ENCODE measurements around the gene ARHGAP42.
"Not testable (repeated sequence)": the region's sequence is repeated elsewhere in the genome, so short reads cannot be mapped to it uniquely, and the experiment has no call there.

Gene ARHGAP42

DNA sequence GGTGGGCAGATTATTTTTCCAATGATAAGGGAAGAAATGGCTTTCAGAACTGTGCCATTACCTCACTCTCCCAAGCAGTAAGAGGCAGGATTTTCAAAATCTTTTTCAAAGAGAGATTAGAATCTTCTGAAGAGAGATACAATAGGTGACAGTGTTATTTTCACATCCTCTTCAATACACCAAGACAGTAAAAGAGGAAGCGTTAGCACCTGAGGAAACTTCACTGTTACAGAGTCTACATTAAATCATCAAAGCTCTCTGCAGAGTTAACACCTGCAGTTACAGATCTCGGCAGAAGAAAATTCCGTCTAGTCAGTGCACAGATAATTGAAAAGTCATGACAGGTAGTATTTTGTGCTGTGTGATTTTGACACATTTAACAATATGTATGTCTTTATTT lies 297.6 kb downstream of the ARHGAP42 start:
- no peak for DNase-seq

DNA sequence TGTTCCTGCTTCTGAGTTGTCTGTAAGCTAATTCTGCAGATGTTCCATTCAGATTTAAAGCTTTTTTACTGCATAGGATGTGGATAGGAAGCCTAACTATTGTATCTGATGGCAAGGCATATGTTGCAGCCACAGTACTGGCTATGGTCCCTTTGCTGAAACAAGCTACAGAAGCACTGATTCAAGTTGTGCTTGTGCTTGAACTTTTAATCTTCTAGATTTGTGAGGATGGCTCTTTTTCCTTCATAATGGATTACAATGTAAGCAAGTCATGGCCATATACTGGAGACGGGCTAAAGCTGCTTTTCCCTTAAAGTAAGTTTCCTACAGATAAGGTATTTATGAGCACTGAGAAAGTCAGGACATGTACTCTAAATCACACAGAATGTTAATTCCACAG lies 303.8 kb downstream of the ARHGAP42 start:
- no peak for DNase-seq

DNA sequence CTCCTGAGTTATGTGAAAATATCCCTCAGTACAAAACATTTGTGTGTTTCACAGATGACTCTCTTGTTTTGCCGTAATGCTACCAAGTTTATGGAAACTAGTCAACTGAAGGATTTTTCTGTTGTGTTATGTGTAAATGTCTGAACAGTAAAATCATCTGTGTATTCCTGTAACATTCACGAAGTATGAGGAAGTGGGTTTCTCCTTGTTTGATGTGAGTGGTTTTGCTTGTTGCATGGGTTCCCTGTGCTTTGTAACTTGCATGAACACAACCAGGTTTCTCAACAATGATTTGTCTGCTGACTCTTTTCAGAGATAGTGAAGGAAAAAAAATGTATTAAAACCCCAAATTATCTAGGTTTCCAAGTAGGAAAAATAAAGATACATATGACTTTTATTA lies 304.5 kb downstream of the ARHGAP42 start:
- no peak for DNase-seq

DNA sequence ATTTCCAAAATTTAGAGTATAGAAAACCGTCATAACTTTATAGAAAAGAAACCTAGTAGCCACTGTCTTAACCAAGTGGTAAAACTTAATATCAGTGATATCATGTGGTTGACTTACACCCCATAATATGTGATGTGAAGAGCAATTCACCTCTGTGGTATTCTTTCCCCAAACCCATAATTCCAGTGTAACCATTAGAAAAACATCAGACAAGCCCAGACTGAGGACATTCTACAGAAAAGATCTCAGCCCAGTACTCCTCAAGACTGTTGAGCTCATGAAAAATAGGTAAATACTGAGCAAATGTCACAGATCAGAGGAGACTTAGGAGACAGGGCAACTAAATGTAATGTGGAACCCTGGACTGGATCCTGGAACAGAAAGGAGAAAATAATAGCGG lies 307.9 kb downstream of the ARHGAP42 start:
- DNase-seq, result no peak

DNA sequence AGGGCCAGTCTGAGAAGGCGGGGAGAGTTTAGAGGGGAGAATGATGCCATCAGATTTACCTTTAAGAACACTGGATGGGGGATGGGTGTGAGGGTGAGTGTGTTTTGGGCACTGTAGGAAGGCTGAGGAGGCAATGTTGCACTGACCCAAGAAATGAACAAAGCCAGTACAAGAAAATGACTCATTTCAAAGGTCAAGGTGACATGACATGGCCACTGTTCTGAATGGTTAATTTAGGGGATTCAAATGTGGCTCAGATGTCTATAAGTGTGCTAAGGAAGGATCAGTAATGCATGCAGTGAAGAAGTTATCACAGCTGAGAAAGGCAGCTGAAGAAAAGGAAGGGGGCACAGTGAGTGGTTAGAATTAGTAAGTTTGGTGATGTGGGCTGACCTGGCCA lies 312.7 kb downstream of the ARHGAP42 start:
- DNase-seq, result no peak

DNA sequence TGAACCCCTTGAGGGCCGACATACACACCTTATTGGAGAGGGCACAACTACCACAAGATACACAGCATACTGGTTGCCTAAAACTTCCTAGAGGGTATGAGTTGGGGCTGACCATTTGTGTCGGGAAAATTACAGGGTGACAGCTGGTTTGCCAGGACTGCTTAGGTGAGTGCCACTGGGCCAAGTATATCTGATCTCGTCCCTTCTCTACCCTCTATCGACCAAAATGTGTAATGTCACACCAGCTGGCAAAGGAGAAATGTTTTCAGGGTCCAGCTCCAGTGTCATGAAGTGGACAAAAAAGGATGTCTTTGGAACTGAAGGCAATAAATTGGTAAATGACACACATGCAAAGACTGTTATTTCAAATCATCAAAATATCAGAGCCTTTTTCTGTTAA lies 316.4 kb downstream of the ARHGAP42 start:
- no peak for DNase-seq

DNA sequence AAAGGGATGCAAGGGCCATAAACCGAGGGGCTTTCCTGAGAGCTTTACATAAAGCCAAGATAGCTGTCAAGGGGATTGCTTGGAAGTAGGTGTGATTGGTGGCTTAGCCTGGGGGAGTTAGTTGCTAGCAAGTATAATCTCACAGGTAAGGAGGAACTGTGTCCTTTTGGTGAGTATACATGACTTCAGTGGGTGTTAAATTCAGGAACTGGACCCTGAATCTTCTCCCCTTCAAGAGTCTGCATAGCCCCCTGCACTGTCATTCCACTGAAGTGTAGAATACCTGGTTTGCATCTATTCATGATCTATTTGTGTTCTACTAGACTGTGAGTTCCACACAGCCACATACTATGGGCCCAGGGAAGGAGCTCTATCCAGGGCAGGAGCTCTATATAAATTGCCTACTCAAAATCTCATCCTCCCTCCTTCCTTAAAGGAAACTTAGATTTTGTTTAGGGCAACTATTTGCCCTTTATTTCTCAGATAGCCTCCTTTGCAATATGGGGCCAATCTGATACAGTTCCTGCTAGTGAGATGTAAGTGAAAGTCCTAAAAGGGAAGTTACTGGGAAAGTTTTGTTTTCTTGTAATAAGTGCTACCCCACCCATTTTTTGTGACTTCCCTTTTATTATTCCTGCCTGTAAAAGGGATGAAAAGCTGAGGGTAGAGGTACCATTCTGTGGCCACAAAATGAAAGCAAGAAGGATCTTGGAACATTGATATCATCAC lies 322.0 kb downstream of the ARHGAP42 start:
- DNase-seq, result no peak

DNA sequence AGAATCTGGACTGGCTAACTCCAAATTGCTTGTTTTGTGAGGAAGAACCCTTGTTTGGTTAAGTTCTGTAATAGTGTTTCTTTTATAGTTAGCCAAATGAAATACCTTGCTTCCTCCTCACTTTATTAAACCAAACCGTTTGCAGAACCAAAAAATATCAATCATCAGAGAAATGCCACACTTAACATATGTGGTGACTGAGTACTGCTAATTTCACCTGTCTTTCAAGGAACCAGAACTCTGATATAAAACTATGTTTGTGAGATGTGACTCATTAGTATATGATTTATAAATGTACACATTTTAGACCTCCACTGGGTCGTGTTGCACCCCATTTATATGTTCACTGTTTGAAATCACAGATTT lies 322.6 kb downstream of the ARHGAP42 start:
- no peak for DNase-seq

DNA sequence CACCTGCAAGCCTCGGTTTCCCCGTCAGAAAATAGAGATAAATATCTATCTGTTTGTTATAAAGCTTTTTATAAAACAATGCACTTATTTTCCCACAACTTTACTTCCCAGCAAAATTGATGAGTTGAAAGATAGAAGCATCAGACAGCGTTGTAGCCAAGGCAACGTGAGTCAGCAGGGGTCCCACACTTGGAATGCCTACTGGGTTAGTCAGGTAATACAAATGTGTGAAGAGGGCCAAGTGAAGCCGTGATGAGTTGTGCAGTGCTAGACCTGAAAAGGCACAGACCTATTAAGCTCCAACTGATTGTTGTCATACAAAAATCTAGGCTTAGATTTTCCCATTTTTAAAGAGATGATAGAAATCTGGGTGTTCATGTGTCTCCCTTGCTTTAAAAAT lies 323.8 kb downstream of the ARHGAP42 start:
- DNase-seq, result no peak

DNA sequence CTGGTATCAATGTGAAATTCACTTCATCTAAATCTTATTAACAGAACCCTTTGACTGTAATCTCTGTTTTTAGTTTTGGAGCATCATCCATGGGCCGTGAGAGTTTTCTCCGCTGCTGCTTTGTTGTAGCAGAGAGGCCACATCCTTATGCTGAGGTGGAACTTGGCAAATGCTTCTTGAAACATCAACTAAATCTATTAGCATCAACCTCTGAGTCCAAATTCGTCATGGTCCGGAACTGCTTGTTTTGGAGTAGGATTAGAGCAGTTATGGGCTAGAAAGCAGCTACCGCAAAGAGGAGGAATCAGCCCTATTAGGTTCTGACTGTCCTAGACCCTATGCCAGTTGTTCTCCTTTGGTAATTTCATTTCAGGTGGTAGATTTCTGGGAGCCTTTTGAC lies 324.8 kb downstream of the ARHGAP42 start:
- no peak for DNase-seq

DNA sequence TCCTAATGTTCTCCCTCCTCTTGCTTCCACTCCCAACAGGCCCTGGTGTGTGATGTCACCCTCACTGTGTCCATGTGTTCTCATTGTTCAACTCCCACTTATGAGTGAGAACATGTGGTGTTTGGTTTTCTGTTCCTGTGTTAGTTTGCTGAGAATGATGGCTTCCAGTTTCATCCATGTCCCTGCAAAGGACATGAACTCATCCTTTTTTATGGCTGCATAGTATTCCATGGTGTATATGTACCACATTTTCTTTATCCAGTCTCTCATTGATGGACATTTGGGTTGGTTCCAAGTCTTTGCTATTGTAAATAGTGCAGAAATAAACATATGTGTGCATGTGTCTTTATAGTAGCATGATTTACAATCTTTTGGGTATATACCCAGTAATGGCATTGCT lies 326.6 kb downstream of the ARHGAP42 start:
- DNase-seq, result not testable (repeated sequence)

DNA sequence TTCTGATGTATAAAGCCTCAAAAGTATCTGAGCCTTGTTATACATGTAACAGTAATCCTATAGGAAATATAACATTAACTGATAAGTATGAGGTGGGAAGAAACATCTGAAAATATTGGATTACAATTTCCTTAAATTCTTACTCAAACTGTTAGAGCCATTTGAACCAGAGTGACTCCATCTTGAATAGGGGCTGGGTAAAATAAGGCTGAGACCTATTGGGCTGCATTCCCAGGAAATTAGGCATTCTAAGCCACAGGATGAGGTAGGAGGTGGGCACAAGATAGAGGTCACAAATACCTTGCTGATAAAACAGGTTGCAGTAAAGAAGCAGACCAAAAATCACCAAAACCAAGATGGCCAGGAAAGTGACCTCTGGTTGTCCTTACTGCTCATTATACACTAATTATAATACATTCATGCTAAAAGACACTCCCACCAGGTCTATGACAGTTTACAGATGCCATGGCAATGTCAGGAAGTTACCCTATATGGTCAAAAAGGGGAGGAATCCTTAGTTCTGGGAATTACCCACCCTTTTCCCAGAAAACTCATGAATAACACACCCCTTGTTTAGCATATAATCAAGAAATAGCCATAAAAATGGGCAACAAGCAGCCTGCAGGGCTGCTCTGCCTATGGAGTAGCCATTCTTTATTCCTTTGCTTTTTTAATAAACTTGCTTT lies 327.7 kb downstream of the ARHGAP42 start:
- no peak for DNase-seq

DNA sequence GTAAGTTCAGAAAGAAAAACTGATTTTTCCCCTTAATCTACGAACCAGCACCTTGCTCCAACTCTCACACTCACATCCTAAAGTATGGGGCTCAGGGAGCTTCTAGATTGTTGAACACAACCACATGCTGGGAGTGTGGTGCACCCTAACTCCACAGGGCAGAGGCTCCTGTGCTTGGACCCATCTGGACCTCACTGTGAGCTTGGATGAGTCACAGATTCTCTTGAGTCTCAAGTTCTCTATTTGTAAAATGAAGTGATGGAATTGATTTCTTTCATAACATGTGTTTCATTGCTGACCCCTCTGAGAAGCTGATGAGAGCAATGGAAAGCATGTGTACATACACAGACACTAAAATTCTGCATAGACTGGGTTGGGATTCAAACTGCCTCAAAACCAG lies 332.8 kb downstream of the ARHGAP42 start:
- no peak for DNase-seq

DNA sequence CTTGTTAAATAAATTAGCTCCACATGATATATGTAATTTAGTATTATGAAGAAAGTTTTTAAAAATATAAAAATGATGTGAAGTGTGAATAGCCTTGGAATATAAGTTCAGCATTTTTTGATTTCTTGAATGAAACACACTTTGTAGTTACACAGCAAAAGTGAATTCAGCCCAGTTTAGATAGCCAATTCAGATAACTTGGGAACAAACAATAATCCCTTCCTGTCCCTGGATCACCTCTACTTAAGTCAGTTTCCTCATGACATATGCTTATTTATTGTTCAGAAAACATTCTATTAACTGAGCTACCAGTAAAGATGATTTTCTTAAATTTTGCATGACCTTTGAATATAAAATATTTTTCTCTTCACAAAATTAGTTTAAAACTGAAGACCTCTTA lies 335.2 kb downstream of the ARHGAP42 start:
- DNase-seq, result no peak

DNA sequence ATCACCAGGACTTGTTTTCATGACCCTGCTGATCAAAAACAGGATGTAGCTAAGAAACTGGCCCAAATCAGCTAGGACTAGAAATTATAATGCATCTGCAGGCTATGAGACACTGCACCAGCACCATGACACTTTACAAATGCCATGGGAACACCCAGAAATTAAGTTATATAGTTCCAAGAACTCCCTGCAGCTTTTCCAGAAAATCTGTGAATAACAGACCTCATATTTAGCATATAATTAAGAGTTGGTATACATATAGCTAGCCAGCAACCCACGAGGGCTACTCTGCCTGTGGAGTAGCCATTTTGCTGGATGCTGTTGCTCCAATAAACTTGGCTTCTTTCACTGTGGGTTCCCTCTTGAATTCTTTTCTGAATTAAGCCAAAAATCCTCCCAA lies 341.6 kb downstream of the ARHGAP42 start:
- DNase-seq, result no peak

DNA sequence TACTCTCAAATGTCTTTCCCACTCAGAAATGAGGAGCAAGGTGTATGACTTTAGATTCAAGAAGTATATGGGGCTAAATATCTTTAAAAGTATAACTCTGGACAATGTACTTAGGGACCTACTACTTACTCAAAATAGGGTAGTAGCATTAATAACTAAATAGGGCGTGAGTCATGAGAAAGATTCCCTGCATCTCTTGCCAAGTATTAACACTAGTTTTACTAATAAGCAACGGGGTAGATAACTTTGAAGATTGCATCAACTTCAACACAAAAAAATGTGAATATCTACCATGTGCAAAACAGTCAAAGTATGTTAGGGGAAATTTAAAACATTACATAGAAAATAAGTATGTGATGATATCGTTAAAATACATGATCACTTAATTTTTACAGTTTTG lies 342.9 kb downstream of the ARHGAP42 start:
- no peak for DNase-seq

DNA sequence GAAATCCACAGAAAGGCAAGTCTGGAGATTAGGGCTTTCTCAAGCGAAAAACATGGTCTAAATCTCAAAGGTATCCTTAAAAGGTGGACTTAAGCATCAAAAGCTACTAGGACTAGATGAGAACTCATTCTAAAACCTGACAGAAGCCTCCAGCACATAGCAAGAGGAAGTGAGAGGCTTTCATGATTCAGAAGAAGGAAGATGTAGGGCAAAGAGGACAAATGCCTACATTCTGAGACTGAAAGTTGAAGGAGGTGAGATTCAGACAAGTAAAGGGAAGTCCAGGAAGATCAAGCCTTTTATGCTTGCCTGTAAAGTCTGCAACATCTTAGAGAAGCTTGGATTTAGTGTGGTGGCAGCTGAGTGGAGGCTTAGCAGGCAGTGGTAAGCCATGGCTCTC lies 343.6 kb downstream of the ARHGAP42 start:
- DNase-seq, result no peak

DNA sequence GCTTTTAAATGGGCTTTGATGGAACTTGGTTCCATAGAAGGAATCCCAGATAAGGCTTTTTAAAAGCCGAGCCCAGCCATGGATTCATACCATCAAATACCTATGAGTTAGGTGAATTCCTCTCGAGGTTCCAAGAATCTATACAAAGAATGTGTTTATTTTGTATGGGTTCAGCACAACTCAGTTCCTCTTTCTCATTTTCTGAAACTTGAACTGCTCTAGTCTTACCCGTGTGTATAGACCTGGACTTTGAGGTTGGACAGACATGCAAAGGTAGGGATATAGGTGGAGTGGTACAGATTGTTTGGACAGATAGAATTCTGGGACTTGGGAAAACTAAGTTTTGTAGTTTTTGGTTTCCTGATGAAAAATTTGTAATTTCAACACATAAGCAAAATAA lies 344.6 kb downstream of the ARHGAP42 start:
- DNase-seq, result no peak

DNA sequence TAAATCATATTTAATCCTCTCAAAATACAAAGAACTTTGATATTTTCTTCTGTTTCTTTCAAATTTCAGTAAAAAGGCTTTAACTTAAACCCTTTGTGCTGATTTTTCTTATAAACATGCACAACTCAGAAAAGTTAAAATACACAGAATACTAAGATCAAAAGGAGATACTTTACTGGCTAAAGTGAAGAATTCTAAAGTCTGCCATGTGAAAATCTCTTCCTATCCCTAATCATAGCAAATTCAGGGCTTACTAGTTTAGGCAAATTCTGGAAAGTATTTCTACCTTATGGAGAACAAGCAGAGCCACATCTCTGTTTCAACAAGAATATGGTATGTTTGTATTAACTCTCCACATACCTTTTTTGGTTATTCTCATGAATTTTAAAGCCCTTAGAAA lies 345.9 kb downstream of the ARHGAP42 start:
- no peak for DNase-seq

DNA sequence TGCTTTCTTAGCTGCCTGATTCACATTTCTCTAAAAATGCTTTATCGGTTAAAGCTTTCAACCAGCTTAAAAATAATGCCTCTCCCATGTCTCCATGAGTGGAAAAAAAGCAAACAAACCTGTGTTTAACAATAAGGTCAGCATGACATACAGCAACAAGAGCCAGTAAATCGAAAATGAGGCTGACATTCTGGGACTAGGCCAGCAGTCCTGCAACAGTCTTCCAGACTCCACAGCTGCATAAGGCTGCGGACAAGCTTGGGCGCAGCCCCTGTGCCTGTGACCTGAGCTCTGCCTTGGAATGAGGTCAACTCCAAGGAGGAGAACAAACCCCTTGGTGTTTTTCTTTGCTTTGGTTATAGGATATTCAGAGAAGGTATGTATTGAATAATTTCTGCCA lies 347.0 kb downstream of the ARHGAP42 start:
- no peak for DNase-seq

DNA sequence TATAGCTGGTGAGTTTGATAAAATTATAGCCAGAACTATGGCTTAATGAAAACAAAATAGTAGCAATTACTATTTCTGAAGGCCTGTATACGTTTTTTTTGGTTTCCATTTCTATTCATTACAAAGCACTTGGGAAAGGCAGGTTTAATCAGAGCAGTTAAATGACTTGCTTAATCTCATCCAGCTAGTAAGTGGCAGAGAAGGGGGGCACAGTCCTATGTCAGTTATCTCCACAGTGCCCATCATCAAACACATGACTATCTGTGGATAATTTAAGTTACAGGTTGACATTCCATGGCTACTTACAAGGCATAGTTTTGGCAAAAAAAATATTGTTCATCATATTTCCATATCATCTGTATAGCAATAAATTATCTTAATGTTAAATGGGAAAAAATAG lies 348.8 kb downstream of the ARHGAP42 start:
- no peak for DNase-seq
